ENCODE results near the gene CFAP68.
"Not testable (repeated sequence)": the region's sequence is repeated elsewhere in the genome, so short reads cannot be mapped to it uniquely, and the experiment has no call there.

Gene CFAP68

GRCh38 chr11:111870886-111871692 lies 8.3 kb upstream of the CFAP68 start, which contains the start of gene ALG9:
Gene ALG9, minus strand, starts transcription at chr11:111871581. Its CDS starts 99 bp downstream, at chr11:111871482.
- DNase-seq = peak; percentile 26

GRCh38 chr11:111871693-111872161 lies 7.6 kb upstream of the CFAP68 start:
- no peak for DNase-seq

- DNase-seq = no peak
These were observed 924 bp upstream of the CFAP68 start for GRCh38 chr11:111878385-111878848.

- no peak for DNase-seq
These were observed 258 bp downstream of the CFAP68 start for GRCh38 chr11:111879637-111879960.

GRCh38 chr11:111882202-111882601 lies 2.9 kb downstream of the CFAP68 start:
- no peak for DNase-seq

- not testable (repeated sequence) for DNase-seq
These were observed 5.7 kb downstream of the CFAP68 start for GRCh38 chr11:111885053-111885452.

- DNase-seq = no peak
These were observed 6.7 kb downstream of the CFAP68 start for GRCh38 chr11:111886032-111886431.

GRCh38 chr11:111886844-111887243 lies 7.5 kb downstream of the CFAP68 start:
- no peak for DNase-seq

GRCh38 chr11:111905411-111905810 lies 26.1 kb downstream of the CFAP68 start:
- DNase-seq = no peak

- no peak for DNase-seq
These were observed 27.3 kb downstream of the CFAP68 start for GRCh38 chr11:111906680-111907079.

GRCh38 chr11:111908639-111909305 lies 29.4 kb downstream of the CFAP68 start:
- no peak for DNase-seq

- peak; percentile 64 for DNase-seq
These were observed 30.0 kb downstream of the CFAP68 start for GRCh38 chr11:111909378-111909777.

- no peak for DNase-seq
These were observed 31.6 kb downstream of the CFAP68 start for GRCh38 chr11:111910676-111911562.

- no peak for DNase-seq
These were observed 32.4 kb downstream of the CFAP68 start, which contains the start of gene CRYAB for GRCh38 chr11:111911563-111912401. Gene CRYAB, minus strand, starts transcription at chr11:111911770. Its CDS starts 46 bp downstream, at chr11:111911724.

- no peak for DNase-seq
These were observed 33.2 kb downstream of the CFAP68 start, which contains the start of gene HSPB2 for GRCh38 chr11:111912535-111912934. Gene HSPB2, plus strand, starts transcription at chr11:111912734. Its CDS starts 96 bp downstream, at chr11:111912830.

- DNase-seq = no peak
These were observed 33.9 kb downstream of the CFAP68 start for GRCh38 chr11:111913031-111913861.

GRCh38 chr11:111913997-111914396 lies 34.7 kb downstream of the CFAP68 start:
- no peak for DNase-seq

- no peak for DNase-seq
These were observed 37.4 kb downstream of the CFAP68 start for GRCh38 chr11:111916768-111917167.

- no peak for DNase-seq
These were observed 38.0 kb downstream of the CFAP68 start for GRCh38 chr11:111917312-111917711.

GRCh38 chr11:111917788-111918187 lies 38.4 kb downstream of the CFAP68 start:
- DNase-seq = no peak

Data from NCI-H524 treated with DMSO at 0.1 percent for 48 hours (cell line).